GM12892 (cell line): Measurements from ENCODE around the gene TSPAN2.

Experiments used
- POLR2A ChIP-seq: IDR thresholded peaks from 2 replicates; pipeline ENCODE4 v1.6.1; 2011; ENCODE audit warnings: low read depth, low read length, control low read depth
- POLR2AphosphoS5 ChIP-seq: IDR thresholded peaks from 2 replicates; pipeline ENCODE4 v1.6.1; 2011; ENCODE audit warnings: low read depth, low read length, control low read depth
- TAF1 ChIP-seq: IDR thresholded peaks from 2 replicates; pipeline ENCODE4 v1.6.1; 2011; ENCODE audit warnings: low read depth, mild to moderate bottlenecking, control low read depth, low read length, borderline replicate concordance

DNA sequence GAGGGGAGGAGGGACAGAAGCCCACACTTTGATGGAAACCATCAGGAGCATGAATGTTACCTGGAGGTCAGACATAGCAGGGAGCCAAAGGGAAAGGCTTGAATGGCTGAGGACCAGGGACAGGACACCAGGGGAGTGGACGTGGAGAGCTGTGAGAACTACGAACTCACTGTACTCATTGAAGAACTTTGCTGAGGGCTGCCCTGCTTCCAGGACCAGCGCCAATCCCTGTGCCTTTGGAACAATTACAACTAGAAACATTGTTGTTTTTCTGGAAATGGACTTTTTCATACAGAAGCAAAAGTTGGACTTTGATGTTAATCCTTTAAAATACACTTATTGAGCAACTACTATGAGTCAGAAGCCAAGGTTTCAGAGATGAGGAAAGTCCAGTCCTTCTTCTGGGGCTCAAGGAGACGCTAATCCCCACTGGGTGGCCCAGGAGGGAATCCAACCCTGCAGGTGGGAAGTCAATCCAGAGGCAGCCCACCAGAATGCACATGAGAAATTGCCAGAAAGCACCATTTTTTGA is 12.9 kb downstream of the TSPAN2 start:
- TF ChIP-seq POLR2A (no peak), POLR2AphosphoS5 (no peak), TAF1 (no peak)
